Hematopoietic multipotent progenitor cell treated with erythropoietin and hydrocortisone succinate and interleukin-3 and kit ligand, for 4 days (in vitro differentiated cells): Measurements from ENCODE around the gene RNASEH2A.

Experiments
- DNase-seq: peaks from one replicate; pipeline ENCODE4 v3.0.0-alpha.2; 2015

RNASEH2A gene

DNA sequence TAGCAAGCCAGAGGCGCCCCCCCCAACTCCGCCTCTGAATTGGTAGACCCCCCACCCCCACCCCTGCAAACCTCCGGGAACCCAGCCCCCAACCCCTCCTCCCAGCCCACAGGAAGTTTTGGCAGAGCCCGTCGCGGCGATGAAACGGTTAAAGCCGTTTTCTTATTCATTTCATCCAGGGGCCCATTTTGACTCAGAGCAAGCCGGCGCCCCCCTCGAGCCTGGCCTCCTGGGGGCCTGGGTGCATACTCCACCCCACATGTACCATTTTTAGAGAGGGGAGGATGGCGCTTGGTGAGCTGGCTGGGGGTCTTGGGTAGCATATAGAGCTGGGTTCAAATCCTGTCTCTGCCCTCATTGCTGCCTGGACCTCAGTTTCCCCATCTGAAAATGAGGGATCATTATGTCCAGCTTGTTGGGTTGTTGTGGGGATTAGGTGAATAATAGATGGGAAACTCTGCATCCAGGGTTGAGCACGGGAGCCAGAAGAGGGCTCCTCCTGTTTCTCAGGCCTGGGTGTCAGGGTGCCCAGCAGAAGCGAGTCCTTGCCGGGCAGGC lies 23.0 kb upstream of the RNASEH2A start:
- peak; percentile 66 for DNase-seq

DNA sequence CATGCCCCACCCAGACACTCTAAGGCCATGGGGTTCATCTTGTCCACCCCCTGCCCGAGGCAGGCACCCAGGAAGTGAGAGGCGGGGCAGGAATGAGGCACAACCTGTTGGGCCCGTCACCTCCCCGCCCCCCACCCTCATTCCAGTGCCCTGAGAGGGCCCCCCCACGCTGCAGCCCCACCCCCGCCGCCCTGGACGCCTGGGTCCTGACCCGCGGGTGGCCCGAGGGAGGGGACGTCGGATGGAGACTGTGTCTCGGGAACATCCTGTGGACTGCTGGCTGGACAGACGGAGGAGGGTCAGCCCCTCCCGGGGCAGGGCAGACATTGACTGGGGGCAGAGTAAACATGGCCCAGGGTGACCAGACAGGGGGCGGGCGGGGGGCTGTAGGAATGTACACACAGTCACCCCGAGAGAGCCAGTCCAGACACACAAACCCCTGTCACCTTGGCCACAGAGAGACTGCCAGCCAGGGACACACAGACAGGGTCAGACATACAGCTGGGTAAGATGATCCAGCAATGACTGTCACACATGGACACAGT lies 22.5 kb upstream of the RNASEH2A start:
- DNase-seq = no peak

DNA sequence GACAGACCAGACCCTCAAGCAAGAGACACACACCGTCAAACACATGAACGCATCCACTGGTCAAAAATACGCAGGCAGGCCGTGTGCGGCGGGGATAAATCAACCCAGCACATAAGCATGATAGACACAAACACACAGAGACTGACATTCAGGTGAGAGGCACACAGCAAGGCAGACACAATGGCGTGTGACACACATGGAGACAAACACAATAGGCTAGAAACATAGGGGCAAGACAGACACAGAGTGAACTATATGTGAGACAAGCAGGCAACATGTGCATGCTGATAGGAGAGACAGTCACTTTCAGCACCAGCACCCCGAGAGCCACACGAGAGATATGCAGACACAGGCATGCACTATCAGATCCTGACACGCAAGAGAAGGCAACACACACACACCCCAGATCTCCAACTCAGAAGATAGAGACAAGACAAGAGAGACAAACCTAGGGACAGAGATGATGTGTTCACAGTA lies 22.0 kb upstream of the RNASEH2A start:
- DNase-seq = peak; percentile 96

DNA sequence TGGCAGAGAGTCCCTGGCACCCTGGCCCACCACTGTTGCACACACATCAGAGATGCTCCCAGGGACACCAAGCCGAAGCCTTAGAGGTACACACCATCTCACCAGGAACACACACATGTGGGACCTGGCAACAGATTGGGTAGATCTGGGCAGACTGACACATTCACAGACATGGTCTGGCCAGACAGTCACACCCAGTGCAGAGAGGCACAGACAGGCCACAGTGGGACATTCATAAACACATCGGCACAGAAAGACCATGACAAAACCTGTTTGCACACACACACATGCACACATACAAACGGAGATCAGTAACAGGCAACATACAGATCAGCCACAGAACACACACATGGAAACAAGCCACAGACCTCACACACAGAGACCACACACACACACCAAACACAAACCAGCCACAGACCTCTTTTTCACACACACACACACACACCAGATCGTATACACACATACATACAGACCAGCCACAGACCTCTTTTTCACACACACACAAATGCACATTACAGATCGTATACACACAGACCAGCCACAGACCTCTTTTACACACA lies 21.4 kb upstream of the RNASEH2A start:
- no peak for DNase-seq

- peak; percentile 75 for DNase-seq
Measured at GRCh38 chr19:12785431-12786031, 20.9 kb upstream of the RNASEH2A start.

- DNase-seq = peak; percentile 86
Measured at GRCh38 chr19:12786141-12786870, 20.1 kb upstream of the RNASEH2A start.

DNA sequence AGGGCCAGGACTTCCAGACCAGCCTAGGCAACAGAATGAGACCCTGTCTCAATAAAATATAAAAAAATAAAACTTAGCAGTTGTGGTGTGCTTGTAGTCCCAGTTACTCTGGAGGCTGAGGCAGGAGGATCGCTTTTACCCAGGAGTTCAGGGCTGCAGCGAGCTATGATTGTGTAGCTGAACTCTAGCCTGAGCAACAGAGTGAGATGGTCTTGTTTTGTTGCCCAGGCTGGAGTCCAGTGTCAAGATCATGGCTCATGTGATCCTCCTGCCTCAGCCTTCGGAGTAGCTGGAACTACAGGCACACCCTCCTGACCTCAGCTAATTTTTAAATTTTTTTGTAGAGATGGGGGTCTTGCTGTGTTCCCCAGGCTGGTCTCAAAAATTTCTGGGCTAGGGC lies 19.4 kb upstream of the RNASEH2A start:
- no peak for DNase-seq

- no peak for DNase-seq
Measured at GRCh38 chr19:12787458-12787857, 18.9 kb upstream of the RNASEH2A start.

DNA sequence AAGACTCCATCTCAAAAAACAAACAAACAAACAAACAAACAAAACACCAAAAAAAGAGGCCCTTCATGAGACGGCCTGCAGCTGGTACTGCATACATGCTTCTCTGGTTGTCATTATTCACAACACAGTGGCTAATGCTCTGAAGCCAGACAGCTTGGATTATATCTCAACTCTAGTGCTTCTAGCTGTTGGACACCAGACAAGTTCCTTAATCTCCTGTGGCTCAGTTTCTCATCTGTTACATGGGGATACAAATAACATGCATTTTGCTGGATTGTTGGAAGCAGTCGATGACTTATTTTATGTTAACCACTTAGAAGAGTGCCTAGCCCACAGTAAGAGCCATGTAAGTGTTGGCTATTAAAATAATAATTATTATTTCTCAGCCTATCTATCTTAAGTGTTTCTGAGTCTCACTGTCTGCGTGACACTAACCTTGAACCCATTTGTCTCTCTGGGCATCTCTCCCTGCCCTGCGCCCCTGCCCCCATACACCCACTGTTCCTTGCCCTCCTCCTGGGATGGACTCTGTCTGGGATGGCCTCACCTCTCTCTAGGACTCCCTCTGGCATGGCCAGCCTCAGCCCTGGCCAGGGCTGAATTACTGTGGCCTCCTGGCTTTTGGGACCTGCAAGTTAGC lies 18.2 kb upstream of the RNASEH2A start:
- DNase-seq = peak; percentile 54

GRCh38 chr19:12788682-12789097 lies 17.7 kb upstream of the RNASEH2A start:
- DNase-seq = peak; percentile 93

DNA sequence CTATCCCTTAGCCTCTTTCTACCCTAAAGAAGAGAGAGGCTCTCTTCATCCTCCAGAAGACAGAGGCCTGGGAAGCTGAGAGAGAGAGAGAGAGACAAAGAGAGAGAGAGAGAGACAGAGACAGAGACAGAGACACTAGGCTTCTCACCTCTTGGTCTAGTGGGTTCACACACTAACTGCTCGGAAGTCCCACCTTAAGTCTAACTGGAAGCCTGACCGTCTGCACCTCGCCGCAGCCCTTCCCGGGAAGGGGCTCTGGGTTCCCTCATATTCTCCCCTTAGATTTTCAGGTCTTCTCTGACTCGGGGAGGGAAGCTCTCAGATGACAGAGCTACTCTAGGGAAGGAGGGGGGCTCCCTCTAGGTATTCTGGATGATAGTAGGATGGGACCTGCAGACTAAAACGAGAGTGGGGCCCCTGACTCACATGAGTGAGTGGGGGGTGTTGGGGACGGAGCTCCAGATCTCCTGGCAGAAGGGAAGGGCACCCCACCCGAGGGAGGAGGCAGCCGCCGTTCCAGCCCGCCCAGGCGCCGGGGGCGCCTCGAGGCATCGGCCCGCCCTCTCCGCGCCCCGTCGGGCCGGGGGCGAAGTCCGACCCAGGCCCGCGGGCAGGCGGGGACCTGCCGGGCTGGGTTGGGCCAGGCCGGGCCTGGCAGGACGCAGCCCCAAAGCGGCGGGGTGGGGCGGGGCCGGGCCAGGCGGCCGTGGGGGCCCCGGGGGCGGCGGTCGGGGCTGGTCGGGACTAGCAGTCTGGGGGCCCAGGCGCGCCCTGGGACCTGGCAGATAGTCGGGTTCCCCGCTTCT lies 17.1 kb upstream of the RNASEH2A start:
- no peak for DNase-seq

DNA sequence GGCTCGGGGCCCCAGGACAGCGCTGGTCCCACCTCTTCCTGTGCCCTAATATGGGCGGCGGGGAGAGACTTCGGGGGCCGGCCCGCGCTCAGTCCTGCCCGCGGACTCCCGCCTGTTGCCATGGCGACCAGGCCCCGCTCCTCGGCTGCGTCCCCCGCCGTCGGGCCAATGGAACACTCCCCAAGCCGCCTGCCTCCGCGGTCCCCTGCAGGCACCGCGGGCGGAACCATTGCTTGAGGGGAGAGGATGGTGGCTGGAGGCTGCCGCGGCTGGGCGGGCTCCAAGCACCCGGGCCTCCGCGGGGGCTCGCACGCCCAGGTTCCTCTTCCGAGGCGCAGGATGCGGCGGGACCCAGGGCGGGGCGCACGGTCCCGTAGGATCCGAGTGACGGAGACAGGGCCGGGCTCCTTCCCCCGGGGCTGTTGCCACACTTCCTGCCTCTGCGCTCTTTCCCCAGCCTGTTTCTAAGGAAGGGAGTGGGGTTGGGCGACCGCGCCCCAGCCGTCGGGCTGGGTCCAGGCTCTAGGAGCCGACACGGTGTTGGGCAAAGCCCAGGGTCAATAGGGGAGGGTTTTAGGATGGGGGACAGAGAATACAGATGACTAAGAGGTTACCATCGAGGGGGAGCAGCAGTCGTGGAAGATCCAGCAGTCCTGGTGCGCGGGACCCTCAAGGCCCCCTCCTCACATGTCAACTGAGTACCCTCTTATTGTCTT lies 16.3 kb upstream of the RNASEH2A start:
- DNase-seq = peak; percentile 99

DNA sequence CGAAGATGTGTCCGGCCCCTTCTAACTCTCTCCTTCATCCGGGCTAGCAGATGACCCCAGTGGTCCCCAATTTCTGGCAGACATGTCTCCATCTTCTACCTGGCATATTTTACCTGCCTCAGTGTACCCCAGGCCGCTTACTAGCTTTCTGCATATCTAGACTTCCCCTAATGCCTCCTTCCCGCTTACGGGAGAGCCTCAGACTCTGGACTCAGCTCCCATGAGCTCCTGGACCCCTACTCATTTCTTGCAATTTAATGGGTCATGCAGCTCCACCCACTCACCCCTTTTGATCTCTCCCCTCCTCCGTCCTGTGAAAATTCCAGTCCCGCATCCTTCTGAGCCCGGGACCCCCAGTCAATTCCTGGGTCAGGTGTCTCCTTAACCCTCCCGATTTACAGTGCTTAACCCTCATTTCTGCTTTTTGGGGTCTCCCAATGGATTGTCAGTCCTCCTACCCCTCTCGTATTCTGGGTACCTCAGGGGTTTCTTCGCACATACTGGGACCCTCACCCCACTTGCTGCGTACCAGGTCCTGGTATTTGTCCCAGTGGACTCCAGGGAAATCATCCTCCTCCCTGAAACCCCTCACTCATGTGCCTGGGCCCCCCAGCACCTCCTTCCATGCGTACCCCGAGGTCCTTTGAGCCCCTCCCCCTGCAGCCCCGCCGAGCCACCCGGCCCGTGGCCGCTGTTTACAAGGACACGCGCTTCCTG lies 15.6 kb upstream of the RNASEH2A start:
- peak; percentile 24 for DNase-seq

DNA sequence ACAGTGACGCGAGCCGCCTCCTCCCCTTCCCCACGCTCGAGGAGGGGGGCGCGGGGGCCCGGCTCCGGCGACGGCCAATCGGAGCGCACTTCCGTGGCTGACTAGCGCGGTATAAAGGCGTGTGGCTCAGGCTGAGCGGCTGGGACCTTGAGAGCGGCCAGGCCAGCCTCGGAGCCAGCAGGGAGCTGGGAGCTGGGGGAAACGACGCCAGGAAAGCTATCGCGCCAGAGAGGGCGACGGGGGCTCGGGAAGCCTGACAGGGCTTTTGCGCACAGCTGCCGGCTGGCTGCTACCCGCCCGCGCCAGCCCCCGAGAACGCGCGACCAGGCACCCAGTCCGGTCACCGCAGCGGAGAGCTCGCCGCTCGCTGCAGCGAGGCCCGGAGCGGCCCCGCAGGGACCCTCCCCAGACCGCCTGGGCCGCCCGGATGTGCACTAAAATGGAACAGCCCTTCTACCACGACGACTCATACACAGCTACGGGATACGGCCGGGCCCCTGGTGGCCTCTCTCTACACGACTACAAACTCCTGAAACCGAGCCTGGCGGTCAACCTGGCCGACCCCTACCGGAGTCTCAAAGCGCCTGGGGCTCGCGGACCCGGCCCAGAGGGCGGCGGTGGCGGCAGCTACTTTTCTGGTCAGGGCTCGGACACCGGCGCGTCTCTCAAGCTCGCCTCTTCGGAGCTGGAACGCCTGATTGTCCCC lies 14.9 kb upstream of the RNASEH2A start, which contains the start of gene JUNB:
Gene JUNB (plus strand): TSS at position 142 of the 706 bp plus-strand sequence. CDS start 286 bp downstream, at position 428.
- DNase-seq = peak; percentile 98

DNA sequence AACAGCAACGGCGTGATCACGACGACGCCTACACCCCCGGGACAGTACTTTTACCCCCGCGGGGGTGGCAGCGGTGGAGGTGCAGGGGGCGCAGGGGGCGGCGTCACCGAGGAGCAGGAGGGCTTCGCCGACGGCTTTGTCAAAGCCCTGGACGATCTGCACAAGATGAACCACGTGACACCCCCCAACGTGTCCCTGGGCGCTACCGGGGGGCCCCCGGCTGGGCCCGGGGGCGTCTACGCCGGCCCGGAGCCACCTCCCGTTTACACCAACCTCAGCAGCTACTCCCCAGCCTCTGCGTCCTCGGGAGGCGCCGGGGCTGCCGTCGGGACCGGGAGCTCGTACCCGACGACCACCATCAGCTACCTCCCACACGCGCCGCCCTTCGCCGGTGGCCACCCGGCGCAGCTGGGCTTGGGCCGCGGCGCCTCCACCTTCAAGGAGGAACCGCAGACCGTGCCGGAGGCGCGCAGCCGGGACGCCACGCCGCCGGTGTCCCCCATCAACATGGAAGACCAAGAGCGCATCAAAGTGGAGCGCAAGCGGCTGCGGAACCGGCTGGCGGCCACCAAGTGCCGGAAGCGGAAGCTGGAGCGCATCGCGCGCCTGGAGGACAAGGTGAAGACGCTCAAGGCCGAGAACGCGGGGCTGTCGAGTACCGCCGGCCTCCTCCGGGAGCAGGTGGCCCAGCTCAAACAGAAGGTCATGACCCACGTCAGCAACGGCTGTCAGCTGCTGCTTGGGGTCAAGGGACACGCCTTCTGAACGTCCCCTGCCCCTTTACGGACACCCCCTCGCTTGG lies 14.1 kb upstream of the RNASEH2A start:
- peak; percentile 90 for DNase-seq

GRCh38 chr19:12792853-12793289 lies 13.5 kb upstream of the RNASEH2A start:
- peak; percentile 32 for DNase-seq

DNA sequence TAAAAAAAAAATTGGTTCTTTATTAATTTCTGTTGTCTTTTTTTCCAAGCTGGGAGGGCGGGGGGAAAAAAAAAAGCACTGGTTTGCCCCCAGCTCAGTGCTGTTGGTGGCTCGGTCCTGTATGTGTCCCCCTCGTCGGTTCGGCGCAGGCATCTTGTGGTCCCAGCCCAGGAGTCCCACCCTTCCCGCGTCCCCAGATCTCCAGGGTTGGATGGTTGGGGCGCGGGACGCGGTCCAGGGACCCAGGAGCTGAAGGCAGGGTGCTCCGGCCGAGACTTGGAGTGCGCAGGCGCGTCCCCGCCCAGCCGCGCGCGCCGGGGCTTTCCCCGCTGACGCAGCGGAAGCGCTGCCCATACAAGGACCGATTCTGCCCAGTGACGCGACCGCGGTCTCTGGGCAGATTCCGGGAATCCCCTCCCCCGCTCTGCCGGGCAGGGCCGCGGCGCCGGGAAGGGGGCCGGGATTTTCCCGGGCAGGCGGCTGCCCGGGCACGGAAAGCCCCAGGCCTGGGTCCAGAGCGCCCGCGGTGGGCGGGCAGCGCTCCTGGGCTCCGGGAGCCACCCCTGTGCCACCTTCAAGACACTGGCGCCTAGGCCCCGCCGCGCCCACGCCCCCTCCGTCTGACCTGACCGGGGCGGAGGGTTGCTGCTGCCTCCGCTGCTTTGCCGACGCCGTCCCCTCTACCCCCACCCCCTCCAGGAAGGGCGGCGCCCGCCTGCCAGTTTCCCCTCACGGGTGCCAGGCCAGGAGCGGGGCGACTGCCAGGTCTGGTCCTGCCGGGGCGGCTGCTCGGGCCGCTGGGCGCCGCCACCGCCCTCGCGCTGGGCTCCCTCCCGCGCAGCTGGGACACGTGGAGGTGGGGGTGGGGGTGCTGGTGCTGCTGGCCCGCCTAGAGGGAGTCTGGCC lies 12.8 kb upstream of the RNASEH2A start:
- peak; percentile 95 for DNase-seq
